Vagina (tissue), 2 donors: ENCODE data around the gene CHST11. TPM values are rescaled to one million over a fixed set of nuclear protein-coding genes. Genes with fewer than 3 reads are reported as not detected.

ENCODE experiments used
- DNase-seq, 2 donors: peaks; one replicate each; pipeline ENCODE4 v3.0.0-alpha.2; 2017; ENCODE audit errors: extremely low spot score in 2 of 2
- H3K27ac ChIP-seq: fragments of 200-600 bp; sonication (generic); one replicate; pipeline ENCODE4 v1.5.1; 2019
- H3K27me3 ChIP-seq: fragments of 200-600 bp; sonication (generic); one replicate; pipeline ENCODE4 v1.5.1; 2019
- H3K36me3 ChIP-seq, 2 donors: fragments of 200-600 bp; sonication (generic); one replicate each; pipeline ENCODE4 v1.5.1; 2017 to 2019
- H3K4me1 ChIP-seq: fragments of 200-600 bp; sonication (generic); one replicate; pipeline ENCODE4 v1.5.1; 2019
- H3K4me3 ChIP-seq, 2 donors: fragments of 200-600 bp; sonication (generic); 1 replicate in 1 of 2; 2 replicates in 1 of 2; pipeline ENCODE4 v1.5.1; 2016 to 2019
- H3K9me3 ChIP-seq: fragments of 200-600 bp; sonication (generic); one replicate; pipeline ENCODE4 v1.5.1; 2019
- CTCF ChIP-seq, 3 experiments: fragments of 450-650 bp in 2 of 3; fragments of 200-600 bp in 1 of 3; sonication (generic) in 1 of 3; IDR thresholded peaks; one replicate each; pipeline ENCODE4 v1.5.1; 2017 to 2019; ENCODE audit warnings: antibody characterized with exemption in 3 of 3, mild to moderate bottlenecking in 2 of 3, moderate library complexity in 2 of 3
- POLR2A ChIP-seq, 2 donors: fragments of 450-650 bp; IDR thresholded peaks; one replicate each; pipeline ENCODE4 v1.6.1; 2017; ENCODE audit warnings: antibody characterized with exemption in 2 of 2, mild to moderate bottlenecking in 2 of 2, moderate library complexity in 2 of 2
- POLR2AphosphoS5 ChIP-seq, 2 donors: sonication (generic); formaldehyde crosslinking; IDR thresholded peaks; one replicate each; pipeline ENCODE4 v1.9.0; 2017; ENCODE audit warnings: antibody characterized with exemption in 2 of 2, mild to moderate bottlenecking in 2 of 2, low read depth in 1 of 2; ENCODE audit not compliant: insufficient read depth in 1 of 2
- intact Hi-C: fragments of 100-400 bp; cut with DNase I; formaldehyde crosslinking; loops from one replicate; pipeline ENCODE4 v1.15.1; 2023
- total RNA-seq: library from RNA; depleted of rRNA; stranded (reverse); fragments of >200 nt; gene quantifications from one replicate; pipeline ENCODE4 v1.2.3, GENCODE V29; 2016

CHST11 gene
- total RNA-seq, 1 donor from 2014 or later = 40.0 TPM

DNA sequence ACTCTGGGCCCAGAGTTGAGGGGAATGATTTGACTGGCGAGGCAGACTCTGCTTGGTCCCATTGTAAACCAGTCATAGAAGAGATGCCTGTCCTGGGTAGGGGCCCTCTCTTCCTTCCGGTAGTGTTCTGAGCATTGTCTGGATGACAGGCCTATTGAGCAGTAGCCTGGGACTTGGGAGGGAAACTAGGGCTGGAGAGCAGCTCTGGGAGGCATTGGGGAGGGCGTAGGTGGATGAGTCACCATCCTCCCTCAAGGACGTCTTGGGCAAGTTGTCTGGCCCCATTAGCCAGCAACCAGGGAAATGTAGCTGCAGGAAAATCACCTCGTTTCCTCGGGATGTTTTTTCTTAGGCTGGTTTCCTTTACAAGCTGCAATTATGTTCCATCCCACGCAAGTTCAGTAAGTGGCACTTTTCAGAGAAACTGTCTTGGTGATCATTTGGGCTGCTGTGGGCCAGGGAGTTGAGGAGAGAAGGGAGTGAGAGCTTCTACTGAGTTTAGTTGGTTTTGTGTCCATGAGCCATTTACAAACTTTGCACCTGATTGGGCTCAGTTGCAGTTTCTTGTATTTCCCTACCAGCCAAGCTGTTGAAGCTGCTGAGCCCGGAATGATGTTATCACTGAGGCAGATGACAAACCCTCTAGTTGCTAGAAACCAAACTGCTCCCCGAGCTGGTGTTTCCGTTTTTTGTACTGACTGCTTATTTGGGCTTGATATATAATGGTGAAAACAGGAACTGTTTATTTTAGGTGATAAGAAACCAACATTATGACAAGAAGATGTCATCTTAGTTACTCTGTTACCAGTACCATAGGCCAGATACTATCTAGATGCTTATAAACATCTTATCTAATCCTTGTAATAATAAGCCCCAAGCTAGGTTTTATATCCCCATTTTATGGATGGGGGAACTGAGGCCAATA, 147.6 kb downstream of the CHST11 start:
- Histone ChIP-seq H3K4me3 (no peak overlapping the region), H3K27me3 (no peaks in the 10 kb centered on the region), H3K9me3 (no peaks in the 10 kb centered on the region), H3K4me1 (peaks cover 46% of the 10 kb centered on the region), H3K27ac (peak overlapping the region; percentile 78), H3K36me3 (no peaks in the 10 kb centered on the region)
- TF ChIP-seq POLR2AphosphoS5 (IDR thresholded peaks at IDR 0.05; ENCODE audit: insufficient read depth in 1 of 2, low read depth in 1 of 2) (peak; percentile 50 to 51), POLR2A (IDR thresholded peaks at IDR 0.05) (no peak)
- DNase-seq = peak in 1 of 2 donors; percentile 95
- intact Hi-C loops = loop anchor here (10.0 kb wide), 1 partner anchor 140 kb away; no protein-coding TSS in a partner anchor

- intact Hi-C loops = loop anchor here (10.0 kb wide), 1 partner anchor 140 kb away; no protein-coding TSS in a partner anchor
- peaks cover 46% of the 10 kb centered on the region for H3K4me1 ChIP-seq
- no peaks in the 10 kb centered on the region for H3K9me3 ChIP-seq
- H3K27ac ChIP-seq = peak overlapping the region; percentile 78
- no peaks in the 10 kb centered on the region for H3K36me3 ChIP-seq
- H3K27me3 ChIP-seq = no peaks in the 10 kb centered on the region
- DNase-seq = no peak
- no peak overlapping the region for H3K4me3 ChIP-seq
- TF ChIP-seq POLR2A (IDR thresholded peaks at IDR 0.05) = no peak
- no peak for TF ChIP-seq POLR2AphosphoS5 (IDR thresholded peaks at IDR 0.05; ENCODE audit: insufficient read depth in 1 of 2, low read depth in 1 of 2)
These were observed 148.4 kb downstream of the CHST11 start for GRCh38 chr12:104604995-104605675.

DNA sequence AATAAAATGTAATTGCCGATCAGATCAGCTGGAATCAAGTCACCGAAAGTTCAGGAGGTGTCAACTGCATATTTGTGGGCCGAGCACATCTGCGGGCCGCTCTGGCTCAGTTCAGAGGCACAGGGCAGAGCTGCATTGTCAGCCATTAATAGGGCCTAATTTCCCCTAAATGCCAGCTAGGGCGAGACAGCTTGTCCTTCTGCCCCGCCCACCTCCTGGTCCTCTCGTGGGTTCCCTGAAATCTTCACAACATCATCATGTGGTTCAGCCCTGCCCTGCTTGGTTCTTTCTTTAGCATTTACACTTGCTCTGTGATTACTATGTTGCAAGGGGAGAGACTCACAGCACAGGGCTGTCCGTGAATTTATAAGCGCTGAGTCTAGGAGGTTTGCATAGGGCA, 148.9 kb downstream of the CHST11 start:
- TF ChIP-seq POLR2AphosphoS5 (IDR thresholded peaks at IDR 0.05; ENCODE audit: insufficient read depth in 1 of 2, low read depth in 1 of 2) (peak in 1 of 2 donors; percentile 54), POLR2A (IDR thresholded peaks at IDR 0.05) (no peak)
- no peak overlapping the region for H3K4me3 ChIP-seq
- peak overlapping the region; percentile 78 for H3K27ac ChIP-seq
- no peak for DNase-seq
- H3K36me3 ChIP-seq = no peaks in the 10 kb centered on the region
- H3K9me3 ChIP-seq = no peaks in the 10 kb centered on the region
- intact Hi-C loops = loop anchor here (10.0 kb wide), 1 partner anchor 141 kb away; no protein-coding TSS in a partner anchor
- H3K4me1 ChIP-seq = peaks cover 46% of the 10 kb centered on the region
- no peaks in the 10 kb centered on the region for H3K27me3 ChIP-seq

DNA sequence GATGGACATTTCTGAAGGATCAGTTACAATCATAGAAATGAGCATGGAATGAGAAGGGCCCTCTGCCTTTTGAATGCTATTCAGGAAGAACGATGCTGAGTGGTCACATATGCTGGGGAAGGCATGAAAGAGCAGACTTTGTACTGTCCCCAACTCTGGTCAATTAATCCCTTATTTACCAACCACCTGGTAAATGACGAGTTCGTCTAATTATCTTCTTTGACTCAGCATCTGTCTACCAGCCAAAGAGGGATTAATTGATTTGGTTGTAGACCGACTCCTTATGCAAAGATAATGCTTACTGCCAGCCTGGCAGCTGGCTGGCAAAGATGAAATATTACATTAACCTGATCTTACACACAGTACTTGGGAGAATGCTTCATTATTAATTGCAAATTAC, 152.2 kb downstream of the CHST11 start:
- intact Hi-C loops = loop anchor here (10.0 kb wide), 1 partner anchor 144 kb away; no protein-coding TSS in a partner anchor
- no peak for TF ChIP-seq POLR2AphosphoS5 (IDR thresholded peaks at IDR 0.05; ENCODE audit: insufficient read depth in 1 of 2, low read depth in 1 of 2)
- no peak for TF ChIP-seq POLR2A (IDR thresholded peaks at IDR 0.05)
- no peak for TF ChIP-seq CTCF (IDR thresholded peaks at IDR 0.05)
- Histone ChIP-seq H3K27me3 (no peaks in the 10 kb centered on the region), H3K4me1 (peaks cover 19% of the 10 kb centered on the region), H3K4me3 (no peak overlapping the region), H3K36me3 (no peaks in the 10 kb centered on the region), H3K9me3 (no peaks in the 10 kb centered on the region), H3K27ac (no peak overlapping the region)
- no peak for DNase-seq

DNA sequence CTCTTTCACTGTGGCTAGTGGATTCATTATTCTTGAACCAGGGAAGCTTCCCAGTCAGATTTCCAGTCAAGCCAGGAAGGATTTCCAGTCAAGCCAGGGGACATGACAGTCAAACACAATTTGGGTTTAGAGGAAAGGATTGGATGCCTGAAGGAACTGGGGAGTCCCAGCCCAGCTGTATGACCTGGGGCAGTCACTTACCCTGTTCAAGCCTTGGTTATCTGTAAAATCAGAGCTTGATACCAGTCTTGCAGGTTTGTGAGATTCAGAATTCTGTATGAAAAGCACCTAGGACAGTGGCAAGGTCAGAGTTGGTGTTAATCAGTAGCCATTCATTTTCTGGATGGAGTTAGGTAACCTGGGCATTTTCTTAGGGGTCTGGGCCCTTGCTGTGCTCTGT, 152.7 kb downstream of the CHST11 start:
- Histone ChIP-seq H3K4me3 (no peak overlapping the region), H3K27me3 (no peaks in the 10 kb centered on the region), H3K4me1 (peaks cover 15% of the 10 kb centered on the region), H3K36me3 (no peaks in the 10 kb centered on the region), H3K27ac (no peak overlapping the region), H3K9me3 (no peaks in the 10 kb centered on the region)
- no peak for TF ChIP-seq POLR2A (IDR thresholded peaks at IDR 0.05)
- no peak for TF ChIP-seq CTCF (IDR thresholded peaks at IDR 0.05)
- no peak for TF ChIP-seq POLR2AphosphoS5 (IDR thresholded peaks at IDR 0.05; ENCODE audit: insufficient read depth in 1 of 2, low read depth in 1 of 2)
- no peak for DNase-seq
- intact Hi-C loops = loop anchor here (10.0 kb wide), 1 partner anchor 145 kb away; no protein-coding TSS in a partner anchor

GRCh38 chr12:104610513-104611235, 153.9 kb downstream of the CHST11 start:
- DNase-seq = no peak
- intact Hi-C loops = no loop called here
- Histone ChIP-seq H3K4me1 (peaks cover 10% of the 10 kb centered on the region), H3K36me3 (no peaks in the 10 kb centered on the region), H3K4me3 (no peak overlapping the region), H3K27ac (no peak overlapping the region), H3K9me3 (no peaks in the 10 kb centered on the region), H3K27me3 (no peaks in the 10 kb centered on the region)
- no peak for TF ChIP-seq POLR2AphosphoS5 (IDR thresholded peaks at IDR 0.05; ENCODE audit: insufficient read depth in 1 of 2, low read depth in 1 of 2)
- TF ChIP-seq POLR2A (IDR thresholded peaks at IDR 0.05) = no peak
- TF ChIP-seq CTCF (IDR thresholded peaks at IDR 0.05) = no peak
